GM12873 (cell line): ENCODE measurements around the gene DOCK4.
A peak's percentile ranks its signal among the peaks of the same experiment; 100 is the strongest.

Experiments
- TF ChIP-seq, protein P1 (sequence below): IDR thresholded peaks from 2 replicates; pipeline ENCODE4 v1.5.1; 2012; ENCODE audit warnings: low read depth, mild to moderate bottlenecking, moderate library complexity, low read length, control low read depth; ENCODE audit not compliant: insufficient read depth; ENCODE audit errors: missing control alignments

Gene DOCK4

DNA sequence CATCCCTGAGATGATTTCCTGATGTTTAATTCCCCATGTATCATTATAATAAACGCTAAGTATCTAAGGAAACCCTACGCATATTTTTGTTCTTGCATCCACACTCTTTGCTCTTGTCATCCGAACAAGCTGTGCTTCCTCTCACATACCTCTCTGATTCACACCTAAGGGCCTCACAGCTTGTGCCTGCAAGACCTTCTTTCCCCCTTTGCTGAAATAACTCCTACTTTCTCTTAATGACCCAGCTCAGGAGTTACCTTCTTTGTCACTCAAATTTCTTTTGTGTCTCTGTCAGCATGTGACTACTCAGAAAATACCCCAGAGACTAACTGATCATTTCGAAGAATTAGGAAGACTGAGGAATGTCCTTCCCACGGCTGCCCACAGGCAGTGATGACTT, 434.6 kb downstream of the DOCK4 start:
- TF ChIP-seq, protein P1, sequence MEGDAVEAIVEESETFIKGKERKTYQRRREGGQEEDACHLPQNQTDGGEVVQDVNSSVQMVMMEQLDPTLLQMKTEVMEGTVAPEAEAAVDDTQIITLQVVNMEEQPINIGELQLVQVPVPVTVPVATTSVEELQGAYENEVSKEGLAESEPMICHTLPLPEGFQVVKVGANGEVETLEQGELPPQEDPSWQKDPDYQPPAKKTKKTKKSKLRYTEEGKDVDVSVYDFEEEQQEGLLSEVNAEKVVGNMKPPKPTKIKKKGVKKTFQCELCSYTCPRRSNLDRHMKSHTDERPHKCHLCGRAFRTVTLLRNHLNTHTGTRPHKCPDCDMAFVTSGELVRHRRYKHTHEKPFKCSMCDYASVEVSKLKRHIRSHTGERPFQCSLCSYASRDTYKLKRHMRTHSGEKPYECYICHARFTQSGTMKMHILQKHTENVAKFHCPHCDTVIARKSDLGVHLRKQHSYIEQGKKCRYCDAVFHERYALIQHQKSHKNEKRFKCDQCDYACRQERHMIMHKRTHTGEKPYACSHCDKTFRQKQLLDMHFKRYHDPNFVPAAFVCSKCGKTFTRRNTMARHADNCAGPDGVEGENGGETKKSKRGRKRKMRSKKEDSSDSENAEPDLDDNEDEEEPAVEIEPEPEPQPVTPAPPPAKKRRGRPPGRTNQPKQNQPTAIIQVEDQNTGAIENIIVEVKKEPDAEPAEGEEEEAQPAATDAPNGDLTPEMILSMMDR, result no peak

DNA sequence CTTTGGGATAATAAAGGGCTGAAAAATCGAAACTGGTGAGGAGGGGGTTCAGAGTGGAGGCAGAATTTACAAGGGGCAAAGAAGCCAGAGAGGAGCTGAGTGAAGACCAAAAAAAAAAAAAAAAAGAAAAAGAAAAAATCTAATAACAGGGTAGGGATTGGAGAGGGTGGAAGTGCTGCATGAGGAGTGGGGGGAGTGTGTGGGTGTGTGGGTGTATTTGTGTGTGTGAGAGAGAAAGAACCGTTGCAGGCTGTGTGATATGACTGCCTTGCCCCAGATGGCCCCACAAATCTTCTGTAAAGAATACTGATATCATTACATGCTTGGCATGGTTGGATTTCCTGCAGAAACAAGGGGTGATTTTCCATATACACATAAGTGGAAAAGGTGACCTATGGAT, 436.1 kb downstream of the DOCK4 start:
- TF ChIP-seq, protein P1, result no peak

DNA sequence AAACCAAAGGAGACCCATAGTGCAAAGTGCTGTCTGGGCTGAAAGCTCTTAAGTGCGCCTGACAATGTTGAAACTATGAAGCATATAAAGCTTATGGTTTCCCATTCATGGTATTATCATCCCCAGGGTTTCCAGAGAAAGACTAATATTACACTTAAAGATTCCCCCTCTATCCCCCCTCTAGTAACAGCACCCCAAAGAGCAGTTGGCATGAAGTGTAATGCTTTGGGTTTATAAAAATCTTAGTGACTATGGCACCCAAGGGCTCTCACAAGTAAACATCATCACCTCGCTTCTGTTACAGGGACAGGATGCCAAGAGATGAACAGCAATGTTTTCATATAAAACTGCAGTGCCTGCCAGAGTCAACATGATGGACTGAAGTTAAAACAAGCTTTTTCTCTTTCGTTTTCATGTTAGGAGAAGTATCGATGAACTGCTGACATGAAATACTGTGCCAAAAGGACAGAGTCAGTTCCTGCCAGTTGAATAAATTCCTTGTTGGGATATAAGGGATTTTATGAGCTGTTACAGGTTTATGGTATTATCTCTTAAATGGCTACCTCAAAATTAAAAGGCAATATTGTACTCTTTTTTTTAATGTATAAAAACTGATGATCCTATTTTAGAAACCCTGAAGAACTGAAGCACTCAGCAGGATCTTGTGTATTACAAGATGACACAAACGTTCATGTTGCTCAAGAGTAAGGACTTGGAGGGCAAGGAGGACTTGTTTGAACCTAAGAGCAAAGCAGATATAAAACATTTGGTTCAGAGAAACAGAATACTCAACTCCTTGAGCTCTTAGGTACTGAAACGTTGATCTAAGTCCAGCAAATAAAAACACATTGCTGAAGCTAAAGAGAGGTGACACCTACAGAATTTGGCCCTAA, 440.2 kb downstream of the DOCK4 start:
- TF ChIP-seq, protein P1, result no peak

DNA sequence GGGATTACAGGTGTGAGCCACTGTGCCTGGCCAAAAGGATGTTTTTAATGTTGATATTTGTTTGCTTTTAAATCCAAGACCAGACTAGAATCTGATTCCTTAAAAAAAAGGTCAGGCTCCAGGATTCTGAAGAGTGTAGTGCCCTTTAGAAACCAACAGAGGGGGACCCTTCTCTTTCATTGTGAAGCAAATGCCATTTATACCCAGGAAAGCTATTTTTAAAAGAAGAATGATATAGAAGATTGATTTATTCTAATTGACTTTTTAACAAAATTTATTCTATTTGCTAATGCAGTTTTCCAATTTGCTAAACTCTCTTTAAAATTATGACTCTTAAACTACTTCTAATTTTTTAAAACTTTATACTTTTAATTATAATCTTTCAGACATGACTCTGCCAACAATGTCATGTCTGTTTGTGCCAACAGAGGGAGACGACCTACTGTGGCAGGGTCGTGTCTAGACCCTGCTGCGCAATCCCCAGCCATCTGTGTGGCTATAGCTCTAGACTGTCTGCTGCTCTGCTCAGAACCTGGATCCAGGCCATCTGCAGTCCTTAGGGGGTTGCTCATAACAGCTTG, 442.9 kb downstream of the DOCK4 start:
- TF ChIP-seq, protein P1, result peak; percentile 36

DNA sequence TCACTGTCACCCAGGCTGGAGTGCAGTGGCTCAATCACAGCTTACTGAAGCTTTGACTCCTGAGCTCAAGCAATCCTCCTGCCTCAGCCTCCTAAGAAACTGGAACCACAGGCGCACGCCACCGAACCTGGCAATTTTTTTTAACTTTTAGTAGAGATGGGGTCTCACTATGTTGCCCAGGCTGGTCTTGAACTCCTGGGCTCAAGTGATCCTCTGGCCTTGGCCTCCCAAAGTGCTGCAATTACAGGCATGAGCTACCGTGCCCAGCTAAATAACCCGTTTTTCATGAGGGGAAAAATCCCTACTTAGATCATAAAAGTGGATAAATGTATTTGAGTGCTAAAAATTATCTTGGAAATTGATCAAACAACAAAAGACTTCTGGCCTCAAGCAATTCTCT, 443.4 kb downstream of the DOCK4 start:
- TF ChIP-seq, protein P1, result no peak

DNA sequence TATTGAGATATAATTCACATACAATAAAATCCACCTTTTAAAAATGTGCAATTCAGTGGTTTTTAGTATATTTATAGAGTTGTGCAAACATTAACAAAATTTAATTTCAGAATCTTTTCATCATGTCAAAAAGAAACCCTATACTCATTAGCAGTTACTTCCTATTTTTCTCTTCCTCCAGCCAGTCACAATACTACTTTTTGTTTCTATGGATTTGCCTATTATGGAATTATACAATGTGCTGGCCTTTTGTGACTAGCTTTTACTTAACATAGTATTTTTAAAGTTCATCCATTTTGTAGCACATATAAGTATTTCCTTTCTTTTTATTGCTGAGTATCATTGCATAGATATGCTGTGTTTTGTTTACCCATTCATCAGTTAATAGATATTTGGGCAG, 444.0 kb downstream of the DOCK4 start:
- TF ChIP-seq, protein P1, result no peak

DNA sequence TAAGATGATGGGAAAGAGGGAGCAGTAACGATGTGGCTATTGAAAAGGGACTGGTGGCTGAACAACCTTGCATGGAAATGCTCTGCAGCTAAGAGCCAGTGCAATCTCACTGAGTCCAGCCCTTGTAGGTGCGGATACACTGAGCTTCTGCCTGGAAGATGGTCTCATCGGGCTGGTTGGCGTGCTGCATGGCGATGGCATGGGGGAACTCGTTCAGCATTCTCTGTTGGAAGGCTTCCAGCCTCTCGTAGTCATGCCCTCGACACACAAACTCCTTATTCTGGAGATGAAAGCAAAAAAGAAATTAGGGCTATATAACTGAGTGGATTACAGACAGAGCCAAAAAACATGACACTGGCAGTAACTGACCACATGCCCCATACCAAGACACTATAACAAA, 446.2 kb downstream of the DOCK4 start:
- TF ChIP-seq, protein P1, result no peak
